CD4-positive, alpha-beta T cell (primary cell): Measurements from ENCODE around the gene SFXN5. TPM values are rescaled to one million over a fixed set of nuclear protein-coding genes. Genes with fewer than 3 reads are reported as not detected.

ENCODE experiments used
- ATAC-seq: fragments of 200-7000 bp; cut with Tn5 transposase; one replicate; pipeline ENCODE4 v1.10.0; 2022; ENCODE audit warnings: mild to moderate bottlenecking; ENCODE audit not compliant: poor library complexity
- CTCF ChIA-PET: fragments of 350-600 bp; sonication (Branson Sonifier 250); formaldehyde crosslinking; loops from one replicate; lab custom pipeline; 2021; ENCODE audit warnings: antibody characterized with exemption, inconsistent platforms; lab: Charles Lee
- POLR2A ChIA-PET: fragments of 350-600 bp; sonication (Branson Sonifier 250); formaldehyde crosslinking; loops from one replicate; lab custom pipeline; 2021; ENCODE audit warnings: antibody characterized with exemption, inconsistent platforms; lab: Charles Lee
- DNase-seq, 14 experiments: peaks; one replicate each; pipeline ENCODE4 v3.0.0-alpha.2; 2013 to 2020; ENCODE audit warnings: mixed read lengths in 2 of 14
- H3K27ac ChIP-seq, 2 donors: one replicate each; pipeline versions ENCODE4 v1.5.1 to v1.7.0; 2013; ENCODE audit warnings: low read length in 2 of 2, low read depth in 1 of 2, mild to moderate bottlenecking in 1 of 2
- H3K27me3 ChIP-seq, 2 experiments: 1 replicate in 1 of 2; 2 replicates in 1 of 2; pipeline versions ENCODE4 v1.6.1 to v1.7.0; 2013; ENCODE audit warnings: low read length in 2 of 2, control low read depth in 1 of 2, mild to moderate bottlenecking in 1 of 2, moderate library complexity in 1 of 2; ENCODE audit not compliant: insufficient read depth in 2 of 2, control insufficient read depth in 1 of 2
- H3K36me3 ChIP-seq: one replicate; pipeline ENCODE4 v1.6.1; 2013; ENCODE audit warnings: low read length, control low read depth; ENCODE audit not compliant: insufficient read depth
- H3K4me1 ChIP-seq: one replicate; pipeline ENCODE4 v1.6.1; 2013; ENCODE audit warnings: low read length, control low read depth; ENCODE audit not compliant: insufficient read depth
- H3K4me3 ChIP-seq: one replicate; pipeline ENCODE4 v1.5.1; 2013; ENCODE audit warnings: mild to moderate bottlenecking, low read length, moderate library complexity
- H3K9me3 ChIP-seq, 2 experiments: 1 replicate in 1 of 2; 2 replicates in 1 of 2; pipeline versions ENCODE4 v1.6.1 to v1.7.0; 2013; ENCODE audit warnings: low read length in 2 of 2, mild to moderate bottlenecking in 2 of 2, control low read depth in 1 of 2, moderate library complexity in 1 of 2; ENCODE audit not compliant: control insufficient read depth in 1 of 2, insufficient read depth in 1 of 2
- H3K27ac Mint-ChIP-seq: one replicate; pipeline ENCODE4 v1.8.0; 2020; ENCODE audit warnings: mixed read lengths
- H3K27me3 Mint-ChIP-seq: one replicate; pipeline ENCODE4 v1.8.0; 2021; ENCODE audit warnings: mixed read lengths
- H3K36me3 Mint-ChIP-seq: one replicate; pipeline ENCODE4 v1.8.0; 2021; ENCODE audit warnings: low read depth, mixed read lengths
- H3K4me1 Mint-ChIP-seq: one replicate; pipeline ENCODE4 v1.8.0; 2021; ENCODE audit warnings: low read depth, mixed read lengths
- H3K4me3 Mint-ChIP-seq: one replicate; pipeline ENCODE4 v1.8.0; 2020; ENCODE audit warnings: mild to moderate bottlenecking, mixed read lengths
- H3K9me3 Mint-ChIP-seq: one replicate; pipeline ENCODE4 v1.8.0; 2020; ENCODE audit warnings: mixed read lengths
- CTCF ChIP-seq: fragments of 200-600 bp; IDR thresholded peaks from one replicate; pipeline ENCODE4 v1.8.0; 2022; ENCODE audit warnings: antibody characterized with exemption, mild to moderate bottlenecking
- intact Hi-C, 2 experiments: fragments of 100-400 bp; cut with DNase I in 1 of 2; cut with micrococcal nuclease in 1 of 2; formaldehyde crosslinking; loops; one replicate each; pipeline versions ENCODE4 v1.15.1 to v1.9.0; 2023 to 2025; cut with DNase I, micrococcal nuclease
- total RNA-seq, 174 experiments: library from RNA in 2 of 174; stranded (reverse) in 2 of 174; gene quantifications; one replicate each; pipeline ENCODE4 v1.2.3 and lab custom pipeline; 2021 to 2026

The SFXN5 gene
- total RNA-seq, 2 experiments from 2014 or later = 5.1 to 5.4 TPM

GRCh38 chr2:72982781-72983499 lies 88.6 kb downstream of the SFXN5 start:
- Histone ChIP-seq H3K27ac (no peak overlapping the region), H3K36me3 (no peaks in the 10 kb centered on the region), H3K4me1 (no peaks in the 10 kb centered on the region), H3K9me3 (no peaks in the 10 kb centered on the region), H3K4me3 (no peak overlapping the region), H3K27me3 (no peaks in the 10 kb centered on the region)
- no peak for DNase-seq
- Mint-ChIP-seq H3K36me3 (no peaks in the 10 kb centered on the region), H3K4me1 (no peaks in the 10 kb centered on the region), H3K27me3 (no peaks in the 10 kb centered on the region), H3K27ac (no peak overlapping the region), H3K9me3 (no peaks in the 10 kb centered on the region), H3K4me3 (no peak overlapping the region)
- intact Hi-C loops = no loop called here
- no peak for ATAC-seq
- ChIA-PET CTCF (interaction anchor here (0.6 kb wide), 1 partner anchor 9 kb away, joined by 3 read pairs; no protein-coding TSS in a partner anchor), POLR2A (no interaction called here)
- TF ChIP-seq CTCF = no peak

GRCh38 chr2:72982219-72982618 lies 89.3 kb downstream of the SFXN5 start:
- POLR2A ChIA-PET = no interaction called here
- no peak for ATAC-seq

GRCh38 chr2:72981536-72981935 lies 90.0 kb downstream of the SFXN5 start:
- ChIA-PET POLR2A (no interaction called here), CTCF (no interaction called here)
- Mint-ChIP-seq H3K27me3 (no peaks in the 10 kb centered on the region), H3K27ac (no peak overlapping the region), H3K4me3 (no peak overlapping the region), H3K36me3 (no peaks in the 10 kb centered on the region), H3K9me3 (no peaks in the 10 kb centered on the region), H3K4me1 (no peaks in the 10 kb centered on the region)
- intact Hi-C loops = no loop called here
- Histone ChIP-seq H3K9me3 (no peaks in the 10 kb centered on the region), H3K4me1 (no peaks in the 10 kb centered on the region), H3K27me3 (no peaks in the 10 kb centered on the region), H3K4me3 (no peak overlapping the region), H3K27ac (no peak overlapping the region), H3K36me3 (no peaks in the 10 kb centered on the region)
- no peak for TF ChIP-seq CTCF
- ATAC-seq = no peak
- DNase-seq = no peak

More at GRCh38 chr2:72982219-72982618, 89.3 kb downstream of the SFXN5 start:
- Histone ChIP-seq H3K27me3 (no peaks in the 10 kb centered on the region), H3K4me3 (no peak overlapping the region), H3K27ac (no peak overlapping the region), H3K9me3 (no peaks in the 10 kb centered on the region), H3K36me3 (no peaks in the 10 kb centered on the region), H3K4me1 (no peaks in the 10 kb centered on the region)
- no peak overlapping the region for H3K27ac Mint-ChIP-seq
- no peaks in the 10 kb centered on the region for H3K9me3 Mint-ChIP-seq
- H3K4me1 Mint-ChIP-seq = no peaks in the 10 kb centered on the region
- intact Hi-C loops = no loop called here
- TF ChIP-seq CTCF = no peak
- DNase-seq = no peak
- H3K4me3 Mint-ChIP-seq = no peak overlapping the region
- no peaks in the 10 kb centered on the region for H3K36me3 Mint-ChIP-seq
- H3K27me3 Mint-ChIP-seq = no peaks in the 10 kb centered on the region
- CTCF ChIA-PET = no interaction called here
